AML-193 (cell line): ENCODE data around the gene MARCHF10.
"Not testable (repeated sequence)": the region's sequence is repeated elsewhere in the genome, so short reads cannot be mapped to it uniquely, and the experiment has no call there.

Experiments
- DNase-seq, 2 experiments: peaks; one replicate each; lab custom pipeline; 2025; lab: John Stamatoyannopoulos, UW

MARCHF10 gene

DNA sequence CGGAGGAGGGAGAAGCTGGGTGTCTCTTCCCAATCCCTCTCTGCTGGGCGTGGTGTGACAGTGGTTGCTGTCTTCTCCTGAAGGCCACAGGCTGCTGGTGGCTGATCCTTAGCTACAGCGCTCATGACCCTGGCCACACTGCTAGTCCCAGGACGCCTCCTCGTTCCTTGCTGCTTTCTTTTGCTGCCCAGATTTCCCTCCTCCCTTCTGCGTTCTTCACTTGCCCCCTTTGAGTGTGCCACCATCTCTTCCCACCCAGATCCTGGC is 90.6 kb downstream of the MARCHF10 start:
- no peak for DNase-seq

DNA sequence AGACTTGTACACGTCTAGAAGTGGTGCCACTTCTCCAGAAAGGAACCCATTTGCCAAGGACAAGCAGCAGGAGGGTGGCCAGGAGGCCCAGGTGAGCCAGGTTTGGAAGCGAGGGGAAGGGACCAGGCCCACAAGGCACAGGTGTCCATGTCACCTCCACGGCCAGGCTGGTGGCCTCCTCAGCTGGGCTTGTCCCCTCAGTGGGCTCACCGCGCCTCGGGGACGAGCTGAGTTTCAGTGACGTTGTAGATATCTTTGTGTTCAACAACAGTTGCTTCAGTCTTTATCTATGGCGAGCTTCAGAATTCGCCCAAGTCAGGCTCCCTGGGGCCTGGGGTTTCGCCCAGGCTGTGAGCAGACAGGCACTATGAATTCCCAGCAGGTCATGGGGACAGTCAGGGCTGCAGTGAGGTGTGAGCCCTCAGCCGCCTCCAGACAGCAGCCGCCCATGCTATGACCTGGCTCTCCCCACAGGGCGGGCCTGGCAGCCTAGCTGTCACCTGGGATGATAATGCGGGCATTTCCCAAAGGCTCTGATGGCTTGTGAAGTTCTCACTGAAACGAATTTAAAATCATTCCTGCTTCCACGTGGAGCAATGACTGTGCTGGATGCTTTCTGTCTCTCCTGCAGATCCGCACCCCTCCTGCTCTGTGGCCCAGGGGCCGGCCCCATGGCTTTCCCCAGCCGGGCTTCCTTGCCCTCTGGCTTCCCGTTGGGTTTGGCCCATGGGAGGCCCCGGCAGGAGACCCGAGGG is 91.1 kb downstream of the MARCHF10 start:
- no peak for DNase-seq

DNA sequence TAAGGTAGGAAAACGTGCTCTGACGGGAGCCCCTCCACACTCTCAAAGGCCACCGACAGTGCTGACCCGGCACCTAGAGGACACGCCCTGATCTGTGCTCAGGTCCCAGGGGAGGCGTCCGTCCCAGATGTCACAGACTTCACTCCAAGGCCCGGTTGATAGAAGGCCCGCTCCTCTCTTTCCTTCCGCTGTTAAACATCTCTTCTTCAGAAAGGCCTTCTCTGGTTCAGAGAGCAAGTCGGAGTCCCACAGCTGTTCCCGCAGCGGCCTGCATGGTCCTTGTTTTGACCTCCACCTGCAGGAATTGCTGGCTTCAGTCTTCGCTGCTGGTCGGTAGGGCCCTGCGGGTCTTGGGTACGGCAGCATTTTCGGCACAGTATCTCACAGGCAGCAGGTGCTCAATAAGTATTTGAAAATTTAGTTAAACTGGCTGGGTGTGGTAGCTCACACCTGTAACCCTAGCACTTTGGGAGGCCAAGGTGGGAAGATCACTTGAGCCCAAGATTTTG is 92.2 kb downstream of the MARCHF10 start:
- no peak for DNase-seq

DNA sequence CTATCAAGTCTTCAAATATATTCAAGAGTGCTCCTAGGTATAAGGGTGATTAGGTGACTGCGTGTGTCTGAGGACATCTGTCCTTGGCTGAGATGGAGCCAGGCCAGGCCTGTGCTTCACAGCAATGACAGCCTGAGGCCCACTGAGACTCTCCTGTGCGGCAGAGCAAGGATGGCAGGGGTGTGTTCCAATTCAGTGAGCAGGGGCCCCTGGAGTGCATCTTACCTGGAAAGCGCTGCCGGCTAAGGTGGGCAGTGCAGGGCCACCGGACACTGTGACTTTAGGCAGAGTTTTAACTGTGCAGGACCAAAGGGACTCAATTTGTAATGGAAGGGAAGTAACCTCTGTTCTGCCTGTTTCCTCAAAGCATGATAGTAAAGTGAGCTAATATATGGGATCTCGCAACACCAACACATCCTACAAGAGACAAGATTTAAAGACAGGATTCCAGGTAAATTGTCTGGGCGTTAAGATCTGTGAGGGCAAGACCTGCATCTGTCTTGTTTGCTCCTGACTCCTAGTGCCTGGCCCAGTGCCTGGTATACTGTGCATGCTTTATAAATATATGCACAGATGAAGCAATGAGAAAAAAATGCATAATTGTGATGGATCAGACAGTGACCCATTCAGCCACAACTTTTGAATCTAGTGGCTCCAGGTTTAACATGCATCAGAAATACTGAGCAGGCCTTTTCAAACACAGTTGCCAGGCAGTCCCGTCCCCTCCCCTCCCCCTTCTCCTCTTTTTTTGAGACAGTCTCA is 93.9 kb downstream of the MARCHF10 start:
- DNase-seq: no peak

DNA sequence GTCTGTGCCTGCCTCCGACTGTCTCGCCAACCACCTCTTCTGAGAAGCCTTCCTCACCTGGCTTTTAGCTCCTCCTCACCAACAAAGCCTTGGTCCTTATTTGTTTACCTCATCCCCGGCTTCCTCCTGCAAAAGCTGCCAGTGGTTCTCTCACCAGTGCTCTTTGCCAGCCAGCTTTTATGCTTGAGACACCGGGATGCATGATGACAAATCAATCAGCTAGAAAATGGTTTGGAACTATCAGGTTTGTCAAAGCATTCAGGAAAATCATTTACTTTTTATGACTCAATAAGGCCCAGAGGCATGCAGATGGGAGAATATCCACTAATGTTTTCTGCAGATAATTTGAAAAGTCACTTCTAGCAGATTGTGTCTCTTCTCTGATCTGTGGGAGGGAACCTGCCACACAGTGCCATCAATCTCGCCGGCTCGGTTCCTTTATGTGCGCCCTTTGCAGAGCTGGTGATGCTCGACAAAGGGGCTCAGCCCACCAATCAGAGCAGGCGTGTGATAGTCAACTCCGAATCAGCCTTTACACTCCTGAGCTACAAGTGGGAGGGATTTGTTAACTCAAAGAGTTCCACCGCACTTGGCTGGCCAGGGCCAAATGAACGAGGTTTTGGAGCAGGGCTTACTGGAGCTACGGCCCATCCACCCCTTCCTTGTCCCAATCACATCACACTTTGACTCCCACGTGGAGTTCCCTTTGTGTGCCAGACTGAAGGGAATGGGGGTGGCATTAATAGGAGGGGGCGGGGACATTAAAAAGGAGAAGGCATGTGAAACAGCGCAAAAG is 94.8 kb downstream of the MARCHF10 start:
- DNase-seq: no peak

DNA sequence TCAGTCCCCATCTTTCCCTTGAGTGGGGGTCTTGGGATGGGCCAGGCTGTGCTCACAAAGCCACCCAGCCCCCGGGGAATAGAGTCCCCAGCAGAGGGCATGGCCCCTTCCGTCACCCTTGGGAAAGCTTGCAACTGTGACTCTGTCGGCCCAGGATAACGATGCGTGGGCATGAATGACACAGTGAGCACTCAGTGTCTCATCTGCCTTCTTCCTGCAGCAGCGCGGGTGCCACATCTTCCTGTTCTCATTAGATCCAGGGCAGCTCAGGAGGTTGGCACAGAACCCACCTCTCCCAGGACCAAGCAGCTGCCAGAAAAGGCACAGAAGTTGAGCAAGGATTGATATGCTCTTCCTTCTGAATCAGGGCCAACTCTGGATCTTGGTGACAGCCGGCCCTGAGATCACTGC is 95.9 kb downstream of the MARCHF10 start:
- no peak for DNase-seq

DNA sequence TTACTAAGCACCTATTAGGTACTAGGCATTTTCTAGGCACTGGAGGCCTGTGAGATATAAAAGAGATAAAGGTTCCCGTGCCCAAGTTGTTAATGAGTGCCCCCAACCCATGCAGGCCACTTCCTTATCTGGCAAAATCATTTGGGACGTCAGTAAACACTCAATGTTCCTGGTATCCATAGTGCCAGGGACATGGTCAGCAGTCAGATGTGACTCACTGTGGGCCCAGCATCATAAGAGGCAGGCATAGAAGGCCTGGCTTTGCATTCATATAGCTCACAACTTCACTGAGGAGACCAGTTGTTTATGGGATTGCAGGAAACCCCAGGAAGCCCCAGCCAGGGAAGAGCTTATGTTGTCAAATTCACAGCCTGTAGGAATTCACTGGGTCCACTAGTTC is 99.5 kb downstream of the MARCHF10 start:
- no peak for DNase-seq

DNA sequence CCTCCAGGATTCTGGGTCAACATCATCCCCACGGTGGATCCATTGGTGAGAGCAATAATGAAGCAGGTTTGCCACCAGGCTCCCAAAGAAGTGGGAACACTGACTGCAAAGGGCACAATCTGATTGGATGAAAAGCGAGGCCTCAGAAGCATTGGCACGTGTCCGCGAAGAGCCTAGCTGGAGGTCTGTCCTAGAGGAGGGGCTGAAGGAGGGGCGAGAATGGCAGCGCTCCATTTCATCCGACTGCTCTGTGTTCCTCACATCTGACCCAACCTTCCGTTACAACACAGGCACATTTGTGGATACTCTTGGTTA is 100.7 kb downstream of the MARCHF10 start:
- DNase-seq: no peak

DNA sequence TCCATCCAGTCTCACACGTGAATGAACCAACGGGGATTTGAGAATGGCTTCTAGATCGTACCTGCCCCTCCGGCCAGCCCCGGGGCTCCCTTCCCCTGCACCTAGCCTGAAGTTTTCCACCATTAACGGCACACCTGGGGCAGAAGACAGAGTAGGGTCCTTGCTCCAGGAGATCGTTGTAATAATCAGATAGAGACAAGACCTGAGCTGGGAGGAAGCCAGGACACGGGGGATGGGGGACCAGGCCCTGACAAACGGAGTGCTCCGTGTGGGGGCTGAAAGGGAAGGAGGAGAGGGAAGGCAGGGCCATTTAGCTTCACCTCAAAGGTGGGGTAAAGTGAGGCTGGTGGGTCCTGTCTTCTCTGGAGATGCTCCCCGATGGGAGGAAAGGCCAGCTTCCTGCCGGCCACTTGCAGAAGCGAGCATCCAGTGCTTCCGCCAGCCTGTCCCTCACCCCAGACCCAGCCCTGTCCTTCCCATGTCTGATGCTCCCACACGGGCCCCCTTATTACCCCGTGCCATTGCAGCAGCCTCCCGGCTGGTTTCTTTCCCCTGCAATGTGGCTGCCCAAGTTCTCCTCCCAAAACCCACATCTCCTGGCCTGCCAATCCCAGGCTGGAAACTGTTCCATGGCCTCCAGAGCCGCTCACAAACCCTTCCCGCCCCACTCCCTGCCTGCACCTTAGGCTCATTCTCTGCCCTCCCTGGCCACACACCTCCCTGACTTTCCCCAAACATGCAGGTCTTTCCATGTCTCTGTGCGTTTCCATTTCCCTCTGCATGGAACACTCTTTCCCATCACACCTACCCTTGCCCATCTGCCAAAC is 101.3 kb downstream of the MARCHF10 start:
- no peak for DNase-seq

DNA sequence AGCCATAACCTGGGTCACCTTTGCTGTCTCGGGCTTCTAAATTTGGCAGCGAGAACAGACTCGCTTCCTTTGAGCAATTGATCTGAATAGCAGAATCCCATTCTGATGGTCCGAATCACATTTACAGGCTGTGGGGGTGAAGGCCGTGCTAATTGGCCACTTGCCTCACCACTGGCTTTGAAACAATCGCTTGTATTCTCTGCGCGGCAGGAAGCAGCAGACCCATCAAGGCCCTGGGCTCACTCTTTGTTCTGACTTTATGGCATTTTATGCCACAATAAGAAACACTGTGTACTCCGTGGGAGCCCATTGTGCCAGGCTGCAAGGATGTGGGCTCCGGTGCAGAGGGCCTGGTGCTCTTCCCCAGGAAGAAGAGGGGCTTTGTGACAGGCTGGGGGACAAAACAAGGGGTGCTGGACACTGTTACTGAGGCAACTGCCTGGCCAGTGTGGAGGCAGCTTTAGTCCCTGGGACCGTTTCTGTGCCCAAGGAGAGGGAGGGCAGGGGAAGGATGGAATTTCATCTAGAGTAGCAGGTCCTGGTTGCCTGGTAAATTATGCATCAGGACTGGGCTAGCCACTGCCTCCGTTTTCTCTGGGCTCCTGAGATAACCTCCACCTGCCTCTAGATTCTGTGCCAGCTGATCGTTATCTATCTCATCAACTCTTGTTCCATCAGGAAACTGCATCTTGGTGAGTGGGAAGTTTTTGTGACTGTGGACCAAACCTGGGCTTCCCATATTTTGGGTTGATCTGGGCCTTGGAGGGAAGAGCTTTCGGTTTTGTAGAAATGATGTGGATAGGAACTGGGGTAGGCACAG is 102.1 kb downstream of the MARCHF10 start:
- no peak for DNase-seq

DNA sequence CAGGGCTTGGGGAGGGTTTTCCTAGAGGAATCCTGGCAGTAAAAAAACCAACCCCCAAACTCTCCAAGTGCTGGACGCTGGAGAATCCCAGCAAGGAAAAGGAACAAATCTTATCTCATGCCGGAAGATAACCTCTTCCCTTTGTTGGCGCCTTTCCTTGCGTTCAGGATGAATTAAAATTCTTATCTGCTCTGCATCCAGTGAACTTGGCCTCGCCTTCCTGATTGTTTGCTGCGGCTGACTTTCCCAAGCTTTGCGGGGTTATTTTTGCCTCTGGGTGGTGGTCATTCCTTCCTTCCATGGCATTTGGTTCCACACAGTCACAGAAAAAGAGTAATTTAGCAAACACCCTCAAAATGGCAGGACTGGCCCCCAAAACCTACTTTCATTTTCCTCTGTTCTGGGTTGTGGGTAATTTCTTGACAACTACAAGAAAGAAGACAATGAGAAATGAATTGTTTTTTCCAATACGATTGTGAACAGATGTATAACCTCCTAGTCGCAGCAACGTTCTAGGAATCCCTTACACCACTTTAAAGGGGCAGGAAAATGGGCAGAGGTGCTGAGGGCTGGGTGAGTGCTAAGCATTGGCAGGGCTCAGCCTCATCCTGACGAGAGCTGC is 102.8 kb downstream of the MARCHF10 start:
- DNase-seq: no peak

DNA sequence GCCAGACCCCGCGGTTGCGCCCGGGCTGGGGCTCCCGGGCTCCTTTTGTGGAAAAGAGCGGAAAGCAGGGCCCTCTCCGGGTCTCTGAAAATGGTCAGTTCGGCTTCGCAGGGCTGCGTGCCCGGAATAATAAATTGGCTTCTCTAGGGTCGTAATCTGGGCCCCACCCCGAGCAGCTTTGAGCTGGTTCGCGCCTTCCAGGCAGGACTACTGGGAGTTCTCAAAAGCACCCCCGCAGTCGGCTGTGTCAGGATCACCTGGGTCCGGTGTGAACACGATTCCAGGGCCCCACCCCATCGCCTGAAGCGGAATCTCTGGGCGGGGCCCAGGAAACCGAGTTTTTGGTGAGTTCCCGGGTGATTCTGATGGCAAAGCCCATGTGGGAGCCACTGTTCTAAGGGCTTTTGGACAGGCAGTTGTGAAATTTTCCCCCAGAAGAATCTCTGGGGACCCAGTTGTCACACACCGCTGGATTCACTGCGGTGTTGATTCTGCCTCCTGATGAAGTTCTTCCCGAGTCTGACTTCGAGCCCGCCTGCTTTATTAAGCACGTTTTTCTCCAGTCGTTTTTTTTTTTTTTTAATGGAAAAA is 103.6 kb downstream of the MARCHF10 start:
- DNase-seq: no peak

DNA sequence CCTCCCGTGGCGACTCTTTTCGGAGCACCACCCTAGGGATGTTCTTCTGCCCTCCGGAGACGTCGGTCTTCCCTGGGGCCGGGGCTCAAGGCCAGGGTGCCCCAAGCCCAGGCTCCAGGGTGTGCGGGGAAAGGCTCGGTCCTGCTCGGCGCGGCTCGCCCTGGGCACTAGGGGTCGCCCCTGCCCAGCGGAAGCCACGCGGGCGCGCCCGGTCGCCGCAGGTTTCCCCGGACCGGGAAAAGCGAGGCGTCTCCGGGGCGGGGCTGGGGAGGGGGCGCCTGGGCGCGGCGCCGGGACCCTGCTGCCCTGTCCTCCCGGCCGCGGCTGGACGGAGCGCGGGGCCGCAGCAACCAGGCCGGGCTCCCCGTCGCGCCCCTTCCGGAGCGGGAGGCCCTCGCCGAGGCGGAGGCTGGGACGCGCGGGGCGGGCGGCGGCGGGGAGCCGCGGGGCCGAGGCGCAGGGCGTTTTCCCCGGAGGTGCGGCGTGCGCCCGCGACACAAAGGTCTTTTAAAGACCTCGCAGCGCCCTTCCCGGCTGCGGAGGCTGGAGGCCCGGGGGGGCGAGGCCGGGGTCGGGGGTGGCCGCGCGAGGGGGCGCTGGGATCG is 104.2 kb downstream of the MARCHF10 start:
- DNase-seq: peak; percentile 45 to 51

DNA sequence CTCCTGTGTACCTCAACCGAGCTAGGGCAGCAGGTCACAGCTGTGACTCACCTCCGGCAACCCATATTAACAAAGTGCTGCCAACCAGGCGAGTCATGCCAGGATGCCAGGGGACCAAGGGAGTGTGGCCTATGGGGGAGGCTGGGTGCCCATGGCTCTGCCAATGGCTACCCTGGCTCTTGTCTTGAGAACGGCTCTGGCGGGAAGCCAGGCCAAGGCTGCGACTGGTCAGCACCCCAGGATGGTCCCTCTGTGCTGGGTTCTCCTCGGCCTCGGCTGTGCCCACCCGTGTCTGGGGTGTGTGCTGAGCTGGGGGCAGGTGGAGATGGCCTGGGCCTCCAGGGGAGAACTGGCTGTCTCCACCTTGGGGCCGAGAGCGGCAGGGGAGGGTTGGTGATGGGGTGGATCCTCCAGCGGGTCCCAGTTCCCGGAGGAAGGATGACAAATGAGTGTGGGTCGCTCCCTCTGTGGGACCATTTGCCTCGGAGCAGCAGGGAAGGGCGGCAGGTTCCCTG is 104.8 kb downstream of the MARCHF10 start:
- DNase-seq: no peak

DNA sequence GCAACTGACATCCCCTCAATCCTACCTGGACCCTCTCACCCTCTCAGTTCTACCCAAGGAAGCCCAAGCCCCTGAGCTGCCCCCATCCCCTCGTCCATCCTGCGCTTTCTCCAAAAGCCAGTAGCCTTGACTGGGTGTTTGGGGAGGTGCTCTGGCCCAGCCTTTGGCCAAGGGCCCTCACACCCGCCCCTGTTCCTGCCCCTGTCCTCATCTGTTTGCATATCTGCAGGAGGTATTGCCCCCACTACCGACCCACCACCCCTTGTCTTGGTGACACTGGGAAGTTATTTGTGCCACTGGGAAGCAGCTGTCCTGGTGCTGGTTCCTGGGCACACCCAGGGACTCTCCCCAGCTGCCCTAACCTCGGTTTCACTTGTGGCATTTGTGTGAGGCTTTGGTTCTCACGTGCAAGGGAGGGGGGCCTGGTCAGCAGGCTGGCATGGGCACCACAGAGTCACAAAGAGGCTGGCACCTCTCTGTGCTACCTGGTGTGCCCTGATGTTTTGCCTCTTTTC is 105.3 kb downstream of the MARCHF10 start:
- no peak for DNase-seq

DNA sequence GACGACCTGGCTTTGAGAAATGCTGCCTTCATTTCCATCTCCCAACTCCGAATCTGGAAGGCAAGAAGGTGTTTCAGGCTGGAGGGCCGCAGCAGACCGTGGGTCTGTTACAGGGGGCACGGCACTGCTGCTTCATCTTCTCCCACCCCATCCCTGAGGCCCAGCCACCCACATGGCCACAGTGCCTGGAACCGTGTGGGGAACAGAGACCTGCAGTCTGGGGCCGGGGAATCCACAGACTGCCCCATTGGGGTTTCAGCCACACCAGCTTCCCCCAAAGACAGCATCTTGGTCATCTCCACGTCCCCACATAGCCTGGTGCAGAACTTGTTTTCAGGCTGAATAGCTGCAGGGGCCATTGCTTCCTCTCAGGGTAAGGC is 106.4 kb downstream of the MARCHF10 start:
- no peak for DNase-seq

DNA sequence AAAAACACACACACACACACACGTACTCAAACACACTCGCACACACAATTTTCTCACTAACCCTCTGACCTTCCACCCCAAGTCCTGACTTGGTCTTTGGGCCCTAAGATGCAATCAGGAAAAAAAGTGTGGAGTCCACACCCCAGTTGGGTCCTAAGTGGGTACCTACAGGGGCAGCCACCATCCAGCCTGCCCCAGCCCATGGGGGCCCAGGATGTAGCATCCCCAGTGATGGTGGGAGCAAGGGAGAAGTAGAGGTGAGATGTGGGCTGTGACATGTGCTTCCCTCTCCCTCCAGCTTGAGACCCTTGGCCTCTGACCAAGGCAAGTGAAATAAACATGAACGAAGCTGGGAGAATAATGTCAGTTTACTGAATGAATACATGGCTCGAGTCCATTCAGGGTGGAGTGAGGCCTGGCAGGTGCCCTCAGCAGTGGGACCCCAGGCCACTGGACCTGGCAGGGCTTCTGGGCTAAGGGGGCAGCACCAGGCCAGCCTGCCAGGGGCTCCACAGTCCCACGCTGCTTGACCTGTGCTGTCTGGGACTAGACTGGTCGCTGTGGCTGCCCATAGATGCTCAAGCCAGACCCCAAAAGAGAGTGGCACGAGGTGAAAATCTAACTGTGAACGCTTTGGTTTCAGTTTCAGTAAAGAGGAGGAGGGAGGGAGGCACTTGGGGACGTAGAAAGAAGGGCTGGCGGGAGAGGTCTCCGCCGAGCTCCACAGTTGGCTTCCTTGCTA is 107.0 kb downstream of the MARCHF10 start:
- DNase-seq: no peak

DNA sequence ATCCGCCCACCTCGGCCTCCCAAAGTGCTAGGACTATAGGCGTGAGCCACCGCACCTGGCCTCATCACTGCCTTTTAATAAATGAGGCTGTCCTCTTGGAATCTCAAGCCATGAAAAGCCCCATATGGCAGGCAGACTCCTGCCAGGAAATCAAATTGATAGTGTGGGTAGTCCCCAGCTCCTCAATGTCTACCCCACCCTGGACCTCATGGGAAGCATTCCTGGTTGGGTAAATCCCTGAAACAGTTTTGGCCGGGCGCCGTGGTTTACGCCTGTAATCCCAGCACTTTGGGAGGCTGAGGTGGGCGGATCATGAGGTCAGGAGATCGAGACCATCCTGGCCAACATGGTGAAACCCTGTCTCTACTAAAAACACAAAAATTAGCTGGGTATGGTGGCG is 109.7 kb downstream of the MARCHF10 start:
- DNase-seq: not testable (repeated sequence)
